WTC11 (cell line): Measurements from ENCODE around the gene SLTM. TPM values are rescaled to one million over a fixed set of nuclear protein-coding genes. Genes with fewer than 3 reads are reported as not detected.
A peak's percentile ranks its signal among the peaks of the same experiment; 100 is the strongest.
"Not testable (repeated sequence)": the region's sequence is repeated elsewhere in the genome, so short reads cannot be mapped to it uniquely, and the experiment has no call there.

Source experiments
- ATAC-seq: fragments of 200-7000 bp; cut with Tn5 transposase; 2 replicates; pipeline ENCODE4 v1.10.0; 2021; ENCODE audit warnings: mild to moderate bottlenecking, moderate library complexity
- CTCF ChIA-PET: fragments of 300-600 bp; sonication (Branson Sonifier 250); formaldehyde crosslinking; loops from one replicate; lab custom pipeline; 2021; ENCODE audit warnings: antibody characterized with exemption; lab: Charles Lee
- POLR2A ChIA-PET: fragments of 350-600 bp; sonication (Branson Sonifier 250); formaldehyde crosslinking; loops from one replicate; lab custom pipeline; 2021; ENCODE audit warnings: antibody characterized with exemption; lab: Charles Lee
- DNase-seq: peaks from one replicate; pipeline ENCODE4 v3.0.0; 2021; ENCODE audit warnings: low spot score
- H3K27ac Mint-ChIP-seq: 2 replicates; pipeline ENCODE4 v1.8.0; 2021; ENCODE audit warnings: mixed read lengths
- H3K27me3 Mint-ChIP-seq: 2 replicates; pipeline ENCODE4 v1.8.0; 2021; ENCODE audit warnings: low read depth, mild to moderate bottlenecking, moderate library complexity, mixed read lengths
- H3K36me3 Mint-ChIP-seq: 2 replicates; pipeline ENCODE4 v1.8.0; 2021; ENCODE audit warnings: mixed read lengths
- H3K4me1 Mint-ChIP-seq: 2 replicates; pipeline ENCODE4 v1.8.0; 2022; ENCODE audit warnings: mixed read lengths
- H3K4me3 Mint-ChIP-seq: 2 replicates; pipeline ENCODE4 v1.8.0; 2021; ENCODE audit warnings: mild to moderate bottlenecking, moderate library complexity, mixed read lengths
- H3K9me3 Mint-ChIP-seq: 2 replicates; pipeline ENCODE4 v1.8.0; 2021; ENCODE audit warnings: mixed read lengths
- CREB1 ChIP-seq: sonication (generic); formaldehyde crosslinking; IDR thresholded peaks from 2 replicates; pipeline ENCODE4 v1.8.0; 2023; ENCODE audit warnings: mild to moderate bottlenecking, missing genetic modification reagents
- EMX1 ChIP-seq: fragments of 250-450 bp; sonication (Bioruptor Pico); IDR thresholded peaks from 2 replicates; pipeline ENCODE4 v1.8.0; 2021; ENCODE audit warnings: mild to moderate bottlenecking
- FOXJ3 ChIP-seq: sonication (generic); formaldehyde crosslinking; IDR thresholded peaks from 2 replicates; pipeline ENCODE4 v1.9.0; 2021; ENCODE audit warnings: missing genetic modification reagents, mild to moderate bottlenecking, borderline replicate concordance
- HMGA2 ChIP-seq: fragments of 250-450 bp; sonication (Bioruptor Pico); IDR thresholded peaks from 2 replicates; pipeline ENCODE4 v1.4.0; 2021; ENCODE audit warnings: mild to moderate bottlenecking, moderate library complexity
- MYBL2 ChIP-seq: sonication (generic); formaldehyde crosslinking; IDR thresholded peaks from 2 replicates; pipeline ENCODE4 v1.8.1; 2023; ENCODE audit warnings: mild to moderate bottlenecking, moderate library complexity, missing genetic modification reagents
- NFE2L1 ChIP-seq: sonication (generic); formaldehyde crosslinking; IDR thresholded peaks from 2 replicates; pipeline ENCODE4 v1.8.1; 2023; ENCODE audit warnings: missing genetic modification reagents
- PRRX2 ChIP-seq: fragments of 250-450 bp; sonication (Bioruptor Pico); IDR thresholded peaks from 2 replicates; pipeline ENCODE4 v1.8.0; 2021; ENCODE audit warnings: mild to moderate bottlenecking
- SMAD3 ChIP-seq: sonication (generic); formaldehyde crosslinking; IDR thresholded peaks from 2 replicates; pipeline ENCODE4 v1.8.0; 2022; ENCODE audit warnings: missing genetic modification reagents, mild to moderate bottlenecking, borderline replicate concordance
- SMAD4 ChIP-seq: sonication (generic); formaldehyde crosslinking; IDR thresholded peaks from 2 replicates; pipeline ENCODE4 v1.8.0; 2022; ENCODE audit warnings: mild to moderate bottlenecking, missing genetic modification reagents
- ZNF263 ChIP-seq: sonication (generic); formaldehyde crosslinking; IDR thresholded peaks from 2 replicates; pipeline ENCODE4 v1.8.1; 2022; ENCODE audit warnings: low read depth, mild to moderate bottlenecking, moderate library complexity, missing genetic modification reagents
- ZNF416 ChIP-seq: fragments of 250-450 bp; sonication (Bioruptor Pico); IDR thresholded peaks from 2 replicates; pipeline ENCODE4 v1.9.0; 2021; ENCODE audit warnings: mild to moderate bottlenecking, inconsistent platforms
- ZNF423 ChIP-seq: fragments of 250-450 bp; sonication (Bioruptor Pico); IDR thresholded peaks from 2 replicates; pipeline ENCODE4 v2.1.2; 2022; ENCODE audit warnings: mild to moderate bottlenecking, moderate library complexity
- total RNA-seq: library from RNA; stranded (reverse); gene quantifications from 3 replicates; pipeline ENCODE4 v1.2.3, GENCODE V29; 2021
- TF ChIP-seq, protein P1 (sequence below): sonication (generic); formaldehyde crosslinking; IDR thresholded peaks from 2 replicates; pipeline ENCODE4 v1.8.1; 2023; ENCODE audit warnings: mild to moderate bottlenecking, moderate library complexity, missing genetic modification reagents
- TF ChIP-seq, protein P2 (sequence below): sonication (generic); formaldehyde crosslinking; IDR thresholded peaks from 2 replicates; pipeline ENCODE4 v1.8.1; 2022; ENCODE audit warnings: missing genetic modification reagents, borderline replicate concordance
- TF ChIP-seq, protein P3 (sequence below): sonication (generic); formaldehyde crosslinking; IDR thresholded peaks from 2 replicates; pipeline ENCODE4 v1.8.0; 2023; ENCODE audit warnings: mild to moderate bottlenecking, missing genetic modification reagents
- TF ChIP-seq, protein P4 (sequence below): sonication (generic); formaldehyde crosslinking; IDR thresholded peaks from 2 replicates; pipeline ENCODE4 v1.8.1; 2022; ENCODE audit warnings: low read depth, missing genetic modification reagents, borderline replicate concordance
- TF ChIP-seq, protein P5 (sequence below): fragments of 250-450 bp; sonication (Bioruptor Pico); IDR thresholded peaks from 2 replicates; pipeline ENCODE4 v1.9.0; 2021; ENCODE audit warnings: mild to moderate bottlenecking
- TF ChIP-seq, protein P6 (sequence below): sonication (generic); formaldehyde crosslinking; conservative IDR thresholded peaks from 2 replicates; pipeline ENCODE4 v1.8.1; 2023; ENCODE audit warnings: mild to moderate bottlenecking, low read depth, missing genetic modification reagents, moderate library complexity

Gene SLTM
- total RNA-seq, 1 experiment from 2014 or later = 126 TPM

DNA sequence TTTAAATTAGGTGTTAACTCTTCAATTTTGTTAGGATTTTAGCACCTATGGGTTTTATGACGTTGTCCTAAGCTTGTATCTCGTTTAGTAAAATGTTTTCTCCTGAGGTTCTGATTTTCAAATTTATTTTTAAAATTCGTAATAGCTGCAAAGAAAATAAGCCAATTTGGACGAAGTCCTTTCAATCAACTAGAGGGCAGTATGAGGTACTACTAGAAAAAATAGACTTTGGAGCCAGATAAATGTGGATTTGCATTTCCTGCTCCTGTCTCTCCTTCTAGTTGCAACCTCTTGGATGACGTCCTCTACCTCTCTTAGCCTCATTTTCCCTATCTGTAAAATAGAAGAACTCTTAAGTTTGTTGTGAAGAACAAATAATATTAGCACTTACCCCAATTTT, 81.1 kb downstream of the SLTM start:
- ChIA-PET POLR2A (interaction anchor here (1.3 kb wide), 1 partner anchor 81 kb away, joined by 3 read pairs; the partner anchor contains the start of gene MINDY2), CTCF (interaction anchor here (0.6 to 1.8 kb wide), 7 partner anchors 12 to 225 kb away, joined by 3 to 17 read pairs (median 4); partner anchors contain the start of gene MINDY2)
- Mint-ChIP-seq H3K27ac (no peak overlapping the region; the same call in 1 of the 2 replicates), H3K9me3 (no peaks in the 10 kb centered on the region), H3K4me3 (no peak overlapping the region), H3K27me3 (no peaks in the 10 kb centered on the region), H3K4me1 (no peaks in the 10 kb centered on the region), H3K36me3 (peaks cover 16% of the 10 kb centered on the region)
- DNase-seq (no peak), ATAC-seq (no peak)
- TF ChIP-seq FOXJ3 (CRISPR knock-in tag) (no peak), EMX1 (CRISPR knock-in tag) (no peak), SMAD4 (CRISPR knock-in tag) (no peak), MYBL2 (no peak), ZNF263 (no peak), ZNF416 (CRISPR knock-in tag) (no peak), NFE2L1 (CRISPR knock-in tag) (no peak), SMAD3 (no peak)
- TF ChIP-seq, protein P1, sequence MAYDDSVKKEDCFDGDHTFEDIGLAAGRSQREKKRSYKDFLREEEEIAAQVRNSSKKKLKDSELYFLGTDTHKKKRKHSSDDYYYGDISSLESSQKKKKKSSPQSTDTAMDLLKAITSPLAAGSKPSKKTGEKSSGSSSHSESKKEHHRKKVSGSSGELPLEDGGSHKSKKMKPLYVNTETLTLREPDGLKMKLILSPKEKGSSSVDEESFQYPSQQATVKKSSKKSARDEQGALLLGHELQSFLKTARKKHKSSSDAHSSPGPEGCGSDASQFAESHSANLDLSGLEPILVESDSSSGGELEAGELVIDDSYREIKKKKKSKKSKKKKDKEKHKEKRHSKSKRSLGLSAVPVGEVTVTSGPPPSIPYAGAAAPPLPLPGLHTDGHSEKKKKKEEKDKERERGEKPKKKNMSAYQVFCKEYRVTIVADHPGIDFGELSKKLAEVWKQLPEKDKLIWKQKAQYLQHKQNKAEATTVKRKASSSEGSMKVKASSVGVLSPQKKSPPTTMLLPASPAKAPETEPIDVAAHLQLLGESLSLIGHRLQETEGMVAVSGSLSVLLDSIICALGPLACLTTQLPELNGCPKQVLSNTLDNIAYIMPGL = no peak
- TF ChIP-seq, protein P2, sequence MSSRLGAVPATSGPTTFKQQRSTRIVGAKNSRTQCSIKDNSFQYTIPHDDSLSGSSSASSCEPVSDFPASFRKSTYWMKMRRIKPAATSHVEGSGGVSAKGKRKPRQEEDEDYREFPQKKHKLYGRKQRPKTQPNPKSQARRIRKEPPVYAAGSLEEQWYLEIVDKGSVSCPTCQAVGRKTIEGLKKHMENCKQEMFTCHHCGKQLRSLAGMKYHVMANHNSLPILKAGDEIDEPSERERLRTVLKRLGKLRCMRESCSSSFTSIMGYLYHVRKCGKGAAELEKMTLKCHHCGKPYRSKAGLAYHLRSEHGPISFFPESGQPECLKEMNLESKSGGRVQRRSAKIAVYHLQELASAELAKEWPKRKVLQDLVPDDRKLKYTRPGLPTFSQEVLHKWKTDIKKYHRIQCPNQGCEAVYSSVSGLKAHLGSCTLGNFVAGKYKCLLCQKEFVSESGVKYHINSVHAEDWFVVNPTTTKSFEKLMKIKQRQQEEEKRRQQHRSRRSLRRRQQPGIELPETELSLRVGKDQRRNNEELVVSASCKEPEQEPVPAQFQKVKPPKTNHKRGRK (CRISPR knock-in tag) = no peak
- TF ChIP-seq, protein P3, sequence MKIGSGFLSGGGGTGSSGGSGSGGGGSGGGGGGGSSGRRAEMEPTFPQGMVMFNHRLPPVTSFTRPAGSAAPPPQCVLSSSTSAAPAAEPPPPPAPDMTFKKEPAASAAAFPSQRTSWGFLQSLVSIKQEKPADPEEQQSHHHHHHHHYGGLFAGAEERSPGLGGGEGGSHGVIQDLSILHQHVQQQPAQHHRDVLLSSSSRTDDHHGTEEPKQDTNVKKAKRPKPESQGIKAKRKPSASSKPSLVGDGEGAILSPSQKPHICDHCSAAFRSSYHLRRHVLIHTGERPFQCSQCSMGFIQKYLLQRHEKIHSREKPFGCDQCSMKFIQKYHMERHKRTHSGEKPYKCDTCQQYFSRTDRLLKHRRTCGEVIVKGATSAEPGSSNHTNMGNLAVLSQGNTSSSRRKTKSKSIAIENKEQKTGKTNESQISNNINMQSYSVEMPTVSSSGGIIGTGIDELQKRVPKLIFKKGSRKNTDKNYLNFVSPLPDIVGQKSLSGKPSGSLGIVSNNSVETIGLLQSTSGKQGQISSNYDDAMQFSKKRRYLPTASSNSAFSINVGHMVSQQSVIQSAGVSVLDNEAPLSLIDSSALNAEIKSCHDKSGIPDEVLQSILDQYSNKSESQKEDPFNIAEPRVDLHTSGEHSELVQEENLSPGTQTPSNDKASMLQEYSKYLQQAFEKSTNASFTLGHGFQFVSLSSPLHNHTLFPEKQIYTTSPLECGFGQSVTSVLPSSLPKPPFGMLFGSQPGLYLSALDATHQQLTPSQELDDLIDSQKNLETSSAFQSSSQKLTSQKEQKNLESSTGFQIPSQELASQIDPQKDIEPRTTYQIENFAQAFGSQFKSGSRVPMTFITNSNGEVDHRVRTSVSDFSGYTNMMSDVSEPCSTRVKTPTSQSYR (CRISPR knock-in tag) = no peak
- TF ChIP-seq, protein P4, sequence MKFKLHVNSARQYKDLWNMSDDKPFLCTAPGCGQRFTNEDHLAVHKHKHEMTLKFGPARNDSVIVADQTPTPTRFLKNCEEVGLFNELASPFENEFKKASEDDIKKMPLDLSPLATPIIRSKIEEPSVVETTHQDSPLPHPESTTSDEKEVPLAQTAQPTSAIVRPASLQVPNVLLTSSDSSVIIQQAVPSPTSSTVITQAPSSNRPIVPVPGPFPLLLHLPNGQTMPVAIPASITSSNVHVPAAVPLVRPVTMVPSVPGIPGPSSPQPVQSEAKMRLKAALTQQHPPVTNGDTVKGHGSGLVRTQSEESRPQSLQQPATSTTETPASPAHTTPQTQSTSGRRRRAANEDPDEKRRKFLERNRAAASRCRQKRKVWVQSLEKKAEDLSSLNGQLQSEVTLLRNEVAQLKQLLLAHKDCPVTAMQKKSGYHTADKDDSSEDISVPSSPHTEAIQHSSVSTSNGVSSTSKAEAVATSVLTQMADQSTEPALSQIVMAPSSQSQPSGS (CRISPR knock-in tag) = no peak

DNA sequence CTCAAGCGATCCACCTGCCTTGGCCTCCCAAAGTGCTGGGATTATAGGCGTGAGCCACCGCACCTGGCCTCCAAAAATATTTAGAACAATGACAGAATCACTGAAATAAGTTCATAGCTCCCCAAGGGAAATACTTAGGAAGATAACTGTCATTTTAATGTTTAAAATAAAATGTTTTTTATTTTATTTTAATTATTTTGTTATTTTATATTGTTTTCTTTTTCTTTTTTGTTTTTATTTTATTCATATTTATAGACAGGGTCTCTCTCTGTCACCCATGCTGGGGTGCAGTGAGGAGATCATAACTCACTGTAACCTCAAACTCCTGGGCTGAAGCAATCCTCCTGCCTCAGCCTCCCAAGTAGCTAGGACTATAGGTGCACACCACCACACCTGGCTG, 82.3 kb downstream of the SLTM start:
- peaks cover 17% of the 10 kb centered on the region for H3K36me3 Mint-ChIP-seq
- ChIA-PET CTCF (interaction anchor here (0.8 to 1.8 kb wide), 2 partner anchors 14 to 21 kb away, joined by 5 to 17 read pairs; no protein-coding TSS in a partner anchor), POLR2A (interaction anchor here (1.3 kb wide), 1 partner anchor 80 kb away, joined by 3 read pairs; the partner anchor contains the start of gene MINDY2)
- peak; percentile 93 for TF ChIP-seq HMGA2
- not testable (repeated sequence) for H3K4me3 Mint-ChIP-seq, H3K9me3 Mint-ChIP-seq, H3K4me1 Mint-ChIP-seq, DNase-seq, H3K27ac Mint-ChIP-seq, H3K27me3 Mint-ChIP-seq, ATAC-seq

DNA sequence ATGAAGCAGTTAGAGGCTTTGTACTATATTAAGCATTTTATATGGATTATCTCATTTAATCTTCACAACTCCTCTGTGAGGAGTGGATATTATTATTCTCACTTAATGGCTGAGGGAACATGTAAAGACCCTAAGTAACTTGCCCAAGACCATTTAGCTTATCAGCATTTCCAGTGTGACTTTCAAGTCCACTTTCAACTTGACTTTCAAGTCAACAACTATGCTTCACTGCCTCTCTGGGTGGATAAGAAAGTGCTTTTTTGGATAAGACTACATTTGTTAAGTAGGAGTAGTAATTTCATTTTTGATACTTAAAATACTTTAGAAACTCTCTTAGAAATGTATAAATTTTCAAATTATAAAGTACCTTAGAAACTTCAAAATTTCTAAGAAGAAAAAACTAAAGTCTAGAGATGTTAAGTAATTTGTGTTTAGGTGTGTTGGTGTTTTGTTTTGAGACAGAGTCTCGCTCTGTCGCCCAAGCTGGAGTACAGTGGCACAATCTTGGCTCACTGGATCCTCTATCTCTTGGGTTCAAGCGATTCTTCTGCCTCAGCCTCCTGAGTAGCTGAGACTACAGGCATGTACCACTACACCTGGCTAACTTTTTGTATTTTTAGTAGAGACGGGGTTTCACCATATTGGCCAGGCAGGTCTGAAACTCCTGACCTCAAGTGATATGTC, 90.6 kb downstream of the SLTM start:
- H3K27ac Mint-ChIP-seq = no peak overlapping the region
- H3K4me3 Mint-ChIP-seq = no peak overlapping the region
- no peak for ATAC-seq
- no peak for DNase-seq
- H3K27me3 Mint-ChIP-seq = no peaks in the 10 kb centered on the region
- ChIA-PET POLR2A (no interaction called here), CTCF (no interaction called here)
- no peaks in the 10 kb centered on the region; the same call in 1 of the 2 replicates for H3K9me3 Mint-ChIP-seq
- peaks cover 14% of the 10 kb centered on the region for H3K36me3 Mint-ChIP-seq
- H3K4me1 Mint-ChIP-seq = no peaks in the 10 kb centered on the region
- TF ChIP-seq ZNF423 (CRISPR knock-in tag) = no peak
- no peak for TF ChIP-seq PRRX2
- TF ChIP-seq EMX1 (CRISPR knock-in tag) = no peak
- TF ChIP-seq, protein P1 = no peak
- TF ChIP-seq, protein P5, sequence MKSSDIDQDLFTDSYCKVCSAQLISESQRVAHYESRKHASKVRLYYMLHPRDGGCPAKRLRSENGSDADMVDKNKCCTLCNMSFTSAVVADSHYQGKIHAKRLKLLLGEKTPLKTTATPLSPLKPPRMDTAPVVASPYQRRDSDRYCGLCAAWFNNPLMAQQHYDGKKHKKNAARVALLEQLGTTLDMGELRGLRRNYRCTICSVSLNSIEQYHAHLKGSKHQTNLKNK = no peak
- TF ChIP-seq, protein P6, sequence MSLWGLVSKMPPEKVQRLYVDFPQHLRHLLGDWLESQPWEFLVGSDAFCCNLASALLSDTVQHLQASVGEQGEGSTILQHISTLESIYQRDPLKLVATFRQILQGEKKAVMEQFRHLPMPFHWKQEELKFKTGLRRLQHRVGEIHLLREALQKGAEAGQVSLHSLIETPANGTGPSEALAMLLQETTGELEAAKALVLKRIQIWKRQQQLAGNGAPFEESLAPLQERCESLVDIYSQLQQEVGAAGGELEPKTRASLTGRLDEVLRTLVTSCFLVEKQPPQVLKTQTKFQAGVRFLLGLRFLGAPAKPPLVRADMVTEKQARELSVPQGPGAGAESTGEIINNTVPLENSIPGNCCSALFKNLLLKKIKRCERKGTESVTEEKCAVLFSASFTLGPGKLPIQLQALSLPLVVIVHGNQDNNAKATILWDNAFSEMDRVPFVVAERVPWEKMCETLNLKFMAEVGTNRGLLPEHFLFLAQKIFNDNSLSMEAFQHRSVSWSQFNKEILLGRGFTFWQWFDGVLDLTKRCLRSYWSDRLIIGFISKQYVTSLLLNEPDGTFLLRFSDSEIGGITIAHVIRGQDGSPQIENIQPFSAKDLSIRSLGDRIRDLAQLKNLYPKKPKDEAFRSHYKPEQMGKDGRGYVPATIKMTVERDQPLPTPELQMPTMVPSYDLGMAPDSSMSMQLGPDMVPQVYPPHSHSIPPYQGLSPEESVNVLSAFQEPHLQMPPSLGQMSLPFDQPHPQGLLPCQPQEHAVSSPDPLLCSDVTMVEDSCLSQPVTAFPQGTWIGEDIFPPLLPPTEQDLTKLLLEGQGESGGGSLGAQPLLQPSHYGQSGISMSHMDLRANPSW (CRISPR knock-in tag) = no peak
- TF ChIP-seq CREB1 = no peak
